ENCODE measurements around the gene RHOH.

The RHOH gene

GRCh38 chr4:40238008-40238699, 41.3 kb downstream of the RHOH start:
- DNase-seq (ENCODE audit: low spot score): no peak

- DNase-seq (ENCODE audit: low spot score): peak; percentile 70
Measured at GRCh38 chr4:40238700-40239548, 42.1 kb downstream of the RHOH start.

- no peak for DNase-seq (ENCODE audit: low spot score)
Measured at GRCh38 chr4:40240040-40240653, 43.3 kb downstream of the RHOH start.

GRCh38 chr4:40241026-40241425, 44.2 kb downstream of the RHOH start:
- DNase-seq (ENCODE audit: low spot score): no peak

- DNase-seq (ENCODE audit: low spot score): no peak
Measured at GRCh38 chr4:40241941-40242340, 45.1 kb downstream of the RHOH start.

GRCh38 chr4:40243386-40243948, 46.6 kb downstream of the RHOH start:
- DNase-seq (ENCODE audit: low spot score): no peak

GRCh38 chr4:40244606-40245005, 47.8 kb downstream of the RHOH start:
- DNase-seq (ENCODE audit: low spot score): no peak

- DNase-seq (ENCODE audit: low spot score): no peak
Measured at GRCh38 chr4:40245550-40245949, 48.7 kb downstream of the RHOH start.

GRCh38 chr4:40246011-40246900, 49.4 kb downstream of the RHOH start:
- DNase-seq (ENCODE audit: low spot score): no peak

GRCh38 chr4:40246938-40247337, 50.1 kb downstream of the RHOH start:
- no peak for DNase-seq (ENCODE audit: low spot score)

GRCh38 chr4:40247350-40247749, 50.5 kb downstream of the RHOH start:
- no peak for DNase-seq (ENCODE audit: low spot score)

- DNase-seq (ENCODE audit: low spot score): no peak
Measured at GRCh38 chr4:40251366-40251765, 54.5 kb downstream of the RHOH start.

GRCh38 chr4:40253906-40254305, 57.1 kb downstream of the RHOH start:
- no peak for DNase-seq (ENCODE audit: low spot score)

GRCh38 chr4:40254608-40255392, 58.0 kb downstream of the RHOH start:
- DNase-seq (ENCODE audit: low spot score): no peak

- DNase-seq (ENCODE audit: low spot score): no peak
Measured at GRCh38 chr4:40255393-40256281, 58.8 kb downstream of the RHOH start.

- no peak for DNase-seq (ENCODE audit: low spot score)
Measured at GRCh38 chr4:40256329-40256728, 59.5 kb downstream of the RHOH start.

GRCh38 chr4:40256817-40257216, 60.0 kb downstream of the RHOH start:
- no peak for DNase-seq (ENCODE audit: low spot score)

- DNase-seq (ENCODE audit: low spot score): no peak
Measured at GRCh38 chr4:40258627-40259026, 61.8 kb downstream of the RHOH start.

- no peak for DNase-seq (ENCODE audit: low spot score)
Measured at GRCh38 chr4:40261231-40262076, 64.6 kb downstream of the RHOH start.
